DOHH2 (cell line): ENCODE measurements around the gene BUD23.

ENCODE experiments used
- H3F3A ChIP-seq: fragments of 200-600 bp; sonication (generic), shearing (Covaris generic); 2 replicates; pipeline ENCODE4 v1.6.0; 2016; ENCODE audit warnings: antibody characterized with exemption, mild to moderate bottlenecking; ENCODE audit not compliant: control insufficient read depth, insufficient read depth
- H3K27ac ChIP-seq: fragments of 200-600 bp; sonication (generic); 2 replicates; pipeline ENCODE4 v1.5.1; 2014; ENCODE audit warnings: low read depth, mild to moderate bottlenecking, low read length, moderate library complexity
- H3K27me3 ChIP-seq: fragments of 200-600 bp; sonication (generic); 2 replicates; pipeline ENCODE4 v1.6.1; 2014; ENCODE audit warnings: mild to moderate bottlenecking, low read length, mixed read lengths; ENCODE audit not compliant: control insufficient read depth
- H3K36me3 ChIP-seq: fragments of 200-600 bp; sonication (generic); 2 replicates; pipeline ENCODE4 v1.6.1; 2014; ENCODE audit warnings: mild to moderate bottlenecking, low read length, moderate library complexity, mixed read lengths; ENCODE audit not compliant: control insufficient read depth
- H3K4me1 ChIP-seq: fragments of 200-600 bp; sonication (generic); 2 replicates; pipeline ENCODE4 v1.6.1; 2014; ENCODE audit warnings: mild to moderate bottlenecking, low read length, mixed read lengths; ENCODE audit not compliant: control insufficient read depth
- H3K4me2 ChIP-seq: fragments of 200-600 bp; sonication (generic); 2 replicates; pipeline ENCODE4 v1.6.0; 2014; ENCODE audit warnings: mild to moderate bottlenecking, low read length, moderate library complexity
- H3K4me3 ChIP-seq: fragments of 200-600 bp; sonication (generic); 2 replicates; pipeline ENCODE4 v1.5.1; 2014; ENCODE audit warnings: mild to moderate bottlenecking, low read length, mixed read lengths
- H3K79me2 ChIP-seq: fragments of 200-600 bp; sonication (generic); 2 replicates; pipeline ENCODE4 v1.6.1; 2014; ENCODE audit warnings: mild to moderate bottlenecking, low read length, mixed read lengths; ENCODE audit not compliant: control insufficient read depth
- H3K9me2 ChIP-seq: fragments of 200-600 bp; sonication (generic); replicated peaks from 2 replicates; pipeline ENCODE4 v1.6.1; 2014; ENCODE audit warnings: mild to moderate bottlenecking, low read length, mixed read lengths; ENCODE audit not compliant: control insufficient read depth
- H3K9me3 ChIP-seq: fragments of 200-600 bp; sonication (generic); 2 replicates; pipeline ENCODE4 v1.6.1; 2014; ENCODE audit warnings: antibody characterized with exemption, low read length, mixed read lengths; ENCODE audit not compliant: control insufficient read depth, insufficient read depth
- H4K20me1 ChIP-seq: fragments of 200-600 bp; sonication (generic); 2 replicates; pipeline ENCODE4 v1.6.0; 2014; ENCODE audit warnings: low read depth, mild to moderate bottlenecking, antibody characterized with exemption, low read length, moderate library complexity; ENCODE audit not compliant: control insufficient read depth, insufficient read depth
- CTCF ChIP-seq: fragments of 200-600 bp; sonication (generic); IDR thresholded peaks from one replicate; pipeline ENCODE4 v1.5.1; 2014; ENCODE audit warnings: antibody characterized with exemption, mild to moderate bottlenecking, low read depth, low read length; ENCODE audit not compliant: poor library complexity, severe bottlenecking
- EZH2phosphoT487 ChIP-seq: fragments of 200-600 bp; sonication (generic); IDR thresholded peaks from 2 replicates; pipeline ENCODE4 v1.6.1; 2017; ENCODE audit warnings: borderline replicate concordance, mild to moderate bottlenecking, antibody characterized with exemption, low read length, moderate library complexity, mixed read lengths

BUD23 gene

GRCh38 chr7:73698410-73698809 is 15.0 kb downstream of the BUD23 start:
- Histone ChIP-seq H4K20me1 (no peaks in the 10 kb centered on the region), H3K4me3 (no peak overlapping the region), H3K9me2 (no peaks in the 10 kb centered on the region), H3K27me3 (no peaks in the 10 kb centered on the region), H3K27ac (no peak overlapping the region), H3K79me2 (no peaks in the 10 kb centered on the region), H3K36me3 (peaks cover 59% of the 10 kb centered on the region), H3K4me1 (no peaks in the 10 kb centered on the region), H3F3A (no peaks in the 10 kb centered on the region), H3K9me3 (no peaks in the 10 kb centered on the region), H3K4me2 (no peak overlapping the region)
- TF ChIP-seq EZH2phosphoT487: no peak
- TF ChIP-seq CTCF: no peak

GRCh38 chr7:73699370-73700068 is 16.1 kb downstream of the BUD23 start:
- Histone ChIP-seq H3K4me3 (no peak overlapping the region), H3K9me3 (no peaks in the 10 kb centered on the region), H3K79me2 (no peaks in the 10 kb centered on the region), H3K4me1 (peaks cover 5% of the 10 kb centered on the region), H3K27ac (no peak overlapping the region), H3K4me2 (no peak overlapping the region), H3K36me3 (peaks cover 48% of the 10 kb centered on the region), H4K20me1 (no peaks in the 10 kb centered on the region), H3K27me3 (no peaks in the 10 kb centered on the region), H3F3A (no peaks in the 10 kb centered on the region), H3K9me2 (no peaks in the 10 kb centered on the region)
- no peak for TF ChIP-seq CTCF
- no peak for TF ChIP-seq EZH2phosphoT487

- no peaks in the 10 kb centered on the region for H3K27me3 ChIP-seq
- no peaks in the 10 kb centered on the region for H3F3A ChIP-seq
- TF ChIP-seq EZH2phosphoT487: no peak
- H3K4me3 ChIP-seq: no peak overlapping the region
- H3K4me1 ChIP-seq: peaks cover 5% of the 10 kb centered on the region
- H3K79me2 ChIP-seq: no peaks in the 10 kb centered on the region
- no peaks in the 10 kb centered on the region for H3K9me3 ChIP-seq
- no peak overlapping the region for H3K27ac ChIP-seq
- H3K9me2 ChIP-seq: no peaks in the 10 kb centered on the region
- no peaks in the 10 kb centered on the region for H4K20me1 ChIP-seq
- no peak overlapping the region for H3K4me2 ChIP-seq
- H3K36me3 ChIP-seq: peaks cover 43% of the 10 kb centered on the region
These were observed 16.6 kb downstream of the BUD23 start for GRCh38 chr7:73700069-73700423.

- Histone ChIP-seq H3K79me2 (no peaks in the 10 kb centered on the region), H3F3A (no peaks in the 10 kb centered on the region), H3K9me3 (no peaks in the 10 kb centered on the region), H3K27ac (no peak overlapping the region), H3K4me3 (no peak overlapping the region), H3K27me3 (no peaks in the 10 kb centered on the region), H3K4me2 (no peak overlapping the region), H4K20me1 (no peaks in the 10 kb centered on the region), H3K36me3 (peaks cover 40% of the 10 kb centered on the region), H3K9me2 (no peaks in the 10 kb centered on the region), H3K4me1 (peaks cover 5% of the 10 kb centered on the region)
- TF ChIP-seq EZH2phosphoT487: no peak
- TF ChIP-seq CTCF: no peak
These were observed 17.3 kb downstream of the BUD23 start for GRCh38 chr7:73700581-73701134.
